SU-DHL-6 (cell line): Measurements from ENCODE around the gene COBLL1.

ENCODE experiments used
- H2AFZ ChIP-seq: fragments of 200-600 bp; sonication (generic); 2 replicates; pipeline ENCODE4 v1.6.1; 2014; ENCODE audit warnings: low read depth, mild to moderate bottlenecking, moderate library complexity, mixed read lengths, antibody characterized with exemption, low read length; ENCODE audit not compliant: severe bottlenecking
- H3F3A ChIP-seq: fragments of 200-600 bp; shearing (Covaris generic); 2 replicates; pipeline ENCODE4 v1.6.0; 2016; ENCODE audit warnings: antibody characterized with exemption, mild to moderate bottlenecking; ENCODE audit not compliant: insufficient read depth
- H3K27ac ChIP-seq: fragments of 200-600 bp; sonication (generic); 2 replicates; pipeline ENCODE4 v1.5.1; 2016; ENCODE audit warnings: low read depth, mild to moderate bottlenecking, low read length, moderate library complexity, mixed read lengths
- H3K27me3 ChIP-seq: fragments of 200-600 bp; sonication (generic), shearing (Covaris generic); 2 replicates; pipeline ENCODE4 v1.6.0; 2014; ENCODE audit warnings: mild to moderate bottlenecking, low read length
- H3K36me3 ChIP-seq: fragments of 200-600 bp; sonication (generic); 2 replicates; pipeline ENCODE4 v1.6.1; 2014; ENCODE audit warnings: mild to moderate bottlenecking, low read length, mixed read lengths
- H3K4me2 ChIP-seq: fragments of 300-600, 200-600 bp; shearing (Covaris generic), sonication (generic); 2 replicates; pipeline ENCODE4 v1.6.0; 2014; ENCODE audit warnings: low read length, low read depth, mild to moderate bottlenecking; ENCODE audit not compliant: poor library complexity, severe bottlenecking
- H3K4me3 ChIP-seq: fragments of 200-600 bp; sonication (generic); 2 replicates; pipeline ENCODE4 v1.5.1; 2014; ENCODE audit warnings: antibody characterized with exemption, low read length, mild to moderate bottlenecking, mixed read lengths; ENCODE audit not compliant: insufficient read depth, poor library complexity, severe bottlenecking
- H3K79me2 ChIP-seq: fragments of 200-600 bp; sonication (generic); 2 replicates; pipeline ENCODE4 v1.6.1; 2014; ENCODE audit warnings: mild to moderate bottlenecking, low read length, moderate library complexity; ENCODE audit not compliant: insufficient read depth
- H3K9ac ChIP-seq: fragments of 200-600 bp; sonication (generic); 2 replicates; pipeline ENCODE4 v1.7.0; 2014; ENCODE audit warnings: mild to moderate bottlenecking, low read length
- H3K9me2 ChIP-seq: fragments of 200-600 bp; sonication (generic); replicated peaks from 2 replicates; pipeline ENCODE4 v1.6.1; 2014; ENCODE audit warnings: low read length; ENCODE audit not compliant: insufficient read depth
- H3K9me3 ChIP-seq: fragments of 200-600 bp; sonication (generic); 2 replicates; pipeline ENCODE4 v1.6.1; 2014; ENCODE audit warnings: low read length, mixed read lengths; ENCODE audit not compliant: insufficient read depth
- H4K20me1 ChIP-seq: fragments of 200-600 bp; sonication (generic); 2 replicates; pipeline ENCODE4 v1.6.1; 2014; ENCODE audit warnings: low read depth, mild to moderate bottlenecking, antibody characterized with exemption, low read length, moderate library complexity, mixed read lengths
- CTCF ChIP-seq: fragments of 200-600 bp; sonication (generic); IDR thresholded peaks from one replicate; pipeline ENCODE4 v1.5.1; 2017; ENCODE audit warnings: antibody characterized with exemption, mild to moderate bottlenecking, low read length, moderate library complexity; ENCODE audit not compliant: insufficient read depth, poor library complexity, severe bottlenecking
- EZH2phosphoT487 ChIP-seq: fragments of 200-600 bp; sonication (generic), shearing (Covaris generic); conservative IDR thresholded peaks from 2 replicates; pipeline ENCODE4 v1.6.1; 2018; ENCODE audit warnings: mild to moderate bottlenecking, antibody characterized with exemption, low read length, moderate library complexity, mixed read lengths

Gene COBLL1

DNA sequence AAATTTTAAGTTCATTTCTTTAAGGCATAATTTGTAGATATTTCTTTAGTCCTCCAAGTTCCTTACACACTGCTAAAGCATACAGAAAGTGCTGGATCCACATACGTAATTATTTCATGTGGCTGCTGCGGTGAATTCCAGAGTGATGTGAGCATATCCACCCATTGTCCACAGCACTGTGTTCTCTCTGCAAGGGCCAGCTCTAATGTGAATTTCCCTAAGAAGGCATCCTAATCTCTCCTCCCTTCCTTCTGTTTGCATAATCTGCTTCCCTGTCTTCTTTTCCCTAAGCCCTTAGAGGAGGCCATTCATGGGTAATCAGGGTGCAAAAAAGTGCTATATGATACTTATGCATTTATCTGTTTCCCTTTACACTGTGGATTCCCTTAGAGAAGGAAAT, 57.2 kb downstream of the COBLL1 start:
- no peaks in the 10 kb centered on the region for H3K27me3 ChIP-seq
- no peaks in the 10 kb centered on the region for H3F3A ChIP-seq
- no peak overlapping the region for H3K27ac ChIP-seq
- no peak for TF ChIP-seq EZH2phosphoT487
- no peak for TF ChIP-seq CTCF
- no peaks in the 10 kb centered on the region for H3K36me3 ChIP-seq
- no peak overlapping the region for H2AFZ ChIP-seq
- H3K9ac ChIP-seq: no peak overlapping the region
- no peaks in the 10 kb centered on the region for H4K20me1 ChIP-seq
- no peak overlapping the region for H3K4me2 ChIP-seq
- H3K9me2 ChIP-seq: no peaks in the 10 kb centered on the region
- no peaks in the 10 kb centered on the region for H3K79me2 ChIP-seq
- no peaks in the 10 kb centered on the region for H3K9me3 ChIP-seq
- no peak overlapping the region for H3K4me3 ChIP-seq

DNA sequence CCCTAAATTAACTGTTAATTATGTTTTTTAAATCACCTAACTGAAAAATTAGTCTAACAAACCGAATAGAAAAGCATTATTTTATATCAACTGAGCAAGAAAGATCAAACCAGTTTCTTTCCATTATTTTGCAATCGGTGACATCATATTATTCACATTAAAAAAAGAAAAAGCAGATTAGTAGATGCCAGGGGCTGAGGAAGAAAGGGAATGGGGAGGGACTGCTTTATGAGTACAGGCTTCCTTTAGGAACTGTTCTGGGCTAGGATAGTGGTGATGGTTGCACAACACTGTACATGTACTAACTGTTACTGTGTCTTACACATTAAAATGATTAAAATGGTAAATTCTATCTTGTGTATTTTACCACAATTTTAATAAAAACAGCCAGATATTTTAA, 59.3 kb downstream of the COBLL1 start:
- no peaks in the 10 kb centered on the region for H3K79me2 ChIP-seq
- no peak overlapping the region for H3K27ac ChIP-seq
- no peaks in the 10 kb centered on the region for H3K9me3 ChIP-seq
- no peaks in the 10 kb centered on the region for H3K36me3 ChIP-seq
- no peak overlapping the region for H3K9ac ChIP-seq
- no peak overlapping the region for H3K4me3 ChIP-seq
- TF ChIP-seq EZH2phosphoT487 (no peak), CTCF (no peak)
- H2AFZ ChIP-seq: no peak overlapping the region
- no peaks in the 10 kb centered on the region for H3K27me3 ChIP-seq
- no peaks in the 10 kb centered on the region for H3F3A ChIP-seq
- no peaks in the 10 kb centered on the region for H3K9me2 ChIP-seq
- no peak overlapping the region for H3K4me2 ChIP-seq
- no peaks in the 10 kb centered on the region for H4K20me1 ChIP-seq

- TF ChIP-seq EZH2phosphoT487 (no peak), CTCF (no peak)
- no peaks in the 10 kb centered on the region for H3F3A ChIP-seq
These were observed 60.2 kb downstream of the COBLL1 start for GRCh38 chr2:164781394-164781793.

More at GRCh38 chr2:164781394-164781793, 60.2 kb downstream of the COBLL1 start:
- H2AFZ ChIP-seq: no peak overlapping the region
- no peaks in the 10 kb centered on the region for H3K79me2 ChIP-seq
- H3K4me3 ChIP-seq: no peak overlapping the region
- H3K9me3 ChIP-seq: no peaks in the 10 kb centered on the region
- no peaks in the 10 kb centered on the region for H4K20me1 ChIP-seq
- no peak overlapping the region for H3K27ac ChIP-seq
- no peaks in the 10 kb centered on the region for H3K9me2 ChIP-seq
- no peak overlapping the region for H3K4me2 ChIP-seq
- no peaks in the 10 kb centered on the region for H3K36me3 ChIP-seq
- H3K27me3 ChIP-seq: no peaks in the 10 kb centered on the region
- H3K9ac ChIP-seq: no peak overlapping the region
